Activated CD8-positive, alpha-beta T cell treated with anti-CD3 and anti-CD28 coated beads for 36 hours (primary cell): ENCODE data around the gene TNIK. TPM values are rescaled to one million over a fixed set of nuclear protein-coding genes. Genes with fewer than 3 reads are reported as not detected.

Source experiments
- ATAC-seq: fragments of 200-7000 bp; cut with Tn5 transposase; one replicate; pipeline ENCODE4 v1.10.0; 2021; ENCODE audit warnings: mild to moderate bottlenecking, moderate library complexity
- CTCF ChIA-PET: fragments of 350-600 bp; sonication (Branson Sonifier 250); formaldehyde crosslinking; loops from one replicate; lab custom pipeline; 2021; ENCODE audit warnings: antibody characterized with exemption; lab: Charles Lee
- POLR2A ChIA-PET: fragments of 350-600 bp; sonication (Branson Sonifier 250); formaldehyde crosslinking; loops from one replicate; lab custom pipeline; 2021; ENCODE audit warnings: antibody characterized with exemption; lab: Charles Lee
- DNase-seq: peaks from one replicate; pipeline ENCODE4 v3.0.0-alpha.2; 2020
- H3K27ac Mint-ChIP-seq: one replicate; pipeline ENCODE4 v1.8.0; 2021; ENCODE audit warnings: mild to moderate bottlenecking, mixed read lengths
- H3K27me3 Mint-ChIP-seq: one replicate; pipeline ENCODE4 v1.8.0; 2021; ENCODE audit warnings: mixed read lengths
- H3K36me3 Mint-ChIP-seq: one replicate; pipeline ENCODE4 v1.8.0; 2021; ENCODE audit warnings: low read depth, mixed read lengths
- H3K4me1 Mint-ChIP-seq: one replicate; pipeline ENCODE4 v1.8.0; 2021; ENCODE audit warnings: low read depth, mixed read lengths
- H3K4me3 Mint-ChIP-seq: one replicate; pipeline ENCODE4 v1.8.0; 2021; ENCODE audit warnings: mild to moderate bottlenecking, moderate library complexity, mixed read lengths
- H3K9me3 Mint-ChIP-seq: one replicate; pipeline ENCODE4 v1.8.0; 2021; ENCODE audit warnings: mixed read lengths
- intact Hi-C: fragments of 100-400 bp; cut with micrococcal nuclease; formaldehyde crosslinking; loops from one replicate; pipeline ENCODE4 v1.10.0; 2022
- total RNA-seq, 2 experiments: library from RNA; stranded (reverse); gene quantifications; one replicate each; pipeline ENCODE4 v1.2.3, GENCODE V29; 2021
- TF ChIP-seq, protein P1 (sequence below): fragments of 200-600 bp; IDR thresholded peaks from one replicate; pipeline ENCODE4 v1.8.0; 2022; ENCODE audit warnings: antibody characterized with exemption, mild to moderate bottlenecking

Gene TNIK
- total RNA-seq, 2 experiments from 2014 or later, result 25.1 to 28.8 TPM

- ChIA-PET POLR2A (no interaction called here), CTCF (interaction anchor here (1.6 to 1.7 kb wide), 2 partner anchors 13 to 186 kb away, joined by 5 read pairs; no protein-coding TSS in a partner anchor)
- intact Hi-C loops, result no loop called here
- H3K4me1 Mint-ChIP-seq, result peaks cover 35% of the 10 kb centered on the region
- H3K27me3 Mint-ChIP-seq, result no peaks in the 10 kb centered on the region
- ATAC-seq, result no peak
- TF ChIP-seq, protein P1, sequence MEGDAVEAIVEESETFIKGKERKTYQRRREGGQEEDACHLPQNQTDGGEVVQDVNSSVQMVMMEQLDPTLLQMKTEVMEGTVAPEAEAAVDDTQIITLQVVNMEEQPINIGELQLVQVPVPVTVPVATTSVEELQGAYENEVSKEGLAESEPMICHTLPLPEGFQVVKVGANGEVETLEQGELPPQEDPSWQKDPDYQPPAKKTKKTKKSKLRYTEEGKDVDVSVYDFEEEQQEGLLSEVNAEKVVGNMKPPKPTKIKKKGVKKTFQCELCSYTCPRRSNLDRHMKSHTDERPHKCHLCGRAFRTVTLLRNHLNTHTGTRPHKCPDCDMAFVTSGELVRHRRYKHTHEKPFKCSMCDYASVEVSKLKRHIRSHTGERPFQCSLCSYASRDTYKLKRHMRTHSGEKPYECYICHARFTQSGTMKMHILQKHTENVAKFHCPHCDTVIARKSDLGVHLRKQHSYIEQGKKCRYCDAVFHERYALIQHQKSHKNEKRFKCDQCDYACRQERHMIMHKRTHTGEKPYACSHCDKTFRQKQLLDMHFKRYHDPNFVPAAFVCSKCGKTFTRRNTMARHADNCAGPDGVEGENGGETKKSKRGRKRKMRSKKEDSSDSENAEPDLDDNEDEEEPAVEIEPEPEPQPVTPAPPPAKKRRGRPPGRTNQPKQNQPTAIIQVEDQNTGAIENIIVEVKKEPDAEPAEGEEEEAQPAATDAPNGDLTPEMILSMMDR, result no peak
- H3K9me3 Mint-ChIP-seq, result no peaks in the 10 kb centered on the region
- no peak overlapping the region for H3K27ac Mint-ChIP-seq
- H3K4me3 Mint-ChIP-seq, result no peak overlapping the region
- DNase-seq, result no peak
- no peaks in the 10 kb centered on the region for H3K36me3 Mint-ChIP-seq
Observed at GRCh38 chr3:171379961-171380483, 80.2 kb downstream of the TNIK start.

GRCh38 chr3:171379281-171379680 is 80.9 kb downstream of the TNIK start:
- Mint-ChIP-seq H3K4me3 (no peak overlapping the region), H3K9me3 (no peaks in the 10 kb centered on the region), H3K36me3 (no peaks in the 10 kb centered on the region), H3K4me1 (peaks cover 30% of the 10 kb centered on the region), H3K27me3 (no peaks in the 10 kb centered on the region), H3K27ac (no peak overlapping the region)
- intact Hi-C loops, result no loop called here
- POLR2A ChIA-PET, result no interaction called here
- no peak for DNase-seq
- TF ChIP-seq, protein P1, result no peak
- CTCF ChIA-PET, result no interaction called here
- no peak for ATAC-seq

DNA sequence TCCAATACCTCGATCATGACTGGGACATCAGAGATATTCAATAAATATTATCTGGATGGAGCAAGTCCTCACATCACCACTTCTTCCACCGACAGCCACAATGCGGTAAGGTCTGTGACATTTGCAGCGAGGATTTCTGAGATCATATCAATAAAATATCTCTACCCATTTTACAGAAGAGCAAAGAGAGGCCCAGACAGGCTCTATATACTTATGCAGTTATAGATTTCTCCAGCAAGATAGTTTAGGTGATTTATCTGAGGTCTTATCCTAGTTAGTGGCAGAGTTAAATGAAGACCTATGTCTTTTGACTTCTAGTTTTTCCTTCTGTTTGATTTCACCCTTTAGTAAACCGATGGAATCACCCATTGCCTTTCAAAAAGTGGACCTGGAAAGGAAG is 81.6 kb downstream of the TNIK start:
- no peak for ATAC-seq
- Mint-ChIP-seq H3K36me3 (no peaks in the 10 kb centered on the region), H3K27me3 (no peaks in the 10 kb centered on the region), H3K9me3 (no peaks in the 10 kb centered on the region), H3K4me3 (no peak overlapping the region), H3K27ac (no peak overlapping the region), H3K4me1 (peaks cover 24% of the 10 kb centered on the region)
- TF ChIP-seq, protein P1, result no peak
- CTCF ChIA-PET, result interaction anchor here (1.2 kb wide), 1 partner anchor 12 kb away, joined by 4 read pairs; no protein-coding TSS in a partner anchor
- no peak for DNase-seq
- intact Hi-C loops, result no loop called here
- POLR2A ChIA-PET, result no interaction called here

GRCh38 chr3:171377859-171378258 is 82.3 kb downstream of the TNIK start:
- Mint-ChIP-seq H3K4me3 (no peak overlapping the region), H3K27me3 (no peaks in the 10 kb centered on the region), H3K36me3 (no peaks in the 10 kb centered on the region), H3K9me3 (no peaks in the 10 kb centered on the region), H3K4me1 (peaks cover 17% of the 10 kb centered on the region), H3K27ac (no peak overlapping the region)
- CTCF ChIA-PET, result interaction anchor here (1.2 kb wide), 1 partner anchor 13 kb away, joined by 4 read pairs; no protein-coding TSS in a partner anchor
- intact Hi-C loops, result no loop called here
- DNase-seq (no peak), ATAC-seq (no peak)
- TF ChIP-seq, protein P1, result no peak
- POLR2A ChIA-PET, result no interaction called here

GRCh38 chr3:171376596-171376947 is 83.6 kb downstream of the TNIK start:
- H3K27me3 Mint-ChIP-seq, result no peaks in the 10 kb centered on the region
- CTCF ChIA-PET, result no interaction called here
- ATAC-seq (no peak), DNase-seq (no peak)
- H3K27ac Mint-ChIP-seq, result no peak overlapping the region
- H3K36me3 Mint-ChIP-seq, result no peaks in the 10 kb centered on the region
- peaks cover 19% of the 10 kb centered on the region for H3K4me1 Mint-ChIP-seq
- TF ChIP-seq, protein P1, result no peak
- POLR2A ChIA-PET, result interaction anchor here (0.6 kb wide), 1 partner anchor 165 kb away, joined by 3 read pairs; no protein-coding TSS in a partner anchor
- intact Hi-C loops, result no loop called here
- no peak overlapping the region for H3K4me3 Mint-ChIP-seq
- H3K9me3 Mint-ChIP-seq, result no peaks in the 10 kb centered on the region
